Measurements from ENCODE around the gene CD8B. TPM values are rescaled to one million over a fixed set of nuclear protein-coding genes. Genes with fewer than 3 reads are reported as not detected.
A peak's percentile ranks its signal among the peaks of the same experiment; 100 is the strongest.

Gene CD8B
- total RNA-seq, 8 experiments from 2014 or later: 0.25 to 0.43 TPM; not detected in 6

GRCh38 chr2:86808315-86809161 is 53.1 kb downstream of the CD8B start:
- in situ Hi-C loops (cut with MboI; ENCODE audit: low pct_unique_long_range_greater_than_20kb in 2 of 9, low sequenced_read_pairs in 9 of 9, unreplicated experiment in 9 of 9): no loop called here
- H3K4me1 ChIP-seq (replicated peaks in 1 of 2): peaks cover 0 to 5% of the 10 kb centered on the region in 2 donors
- 0 to 100% (median 14%) methylated on average over 1 to 22 of the region's 36 CpGs; no CpG with 5 or more reads in 1 of the 10 experiments for WGBS, 10 experiments
- H3K4me3 ChIP-seq: peak overlapping the region; percentile 40 to 54 (median 45)
- ATAC-seq (replicated peaks in 6 of 8): peak; percentile 77 to 90 (median 84)
- H3K27ac ChIP-seq: peak overlapping the region; percentile 17 to 68

- H3K27ac ChIP-seq: peak overlapping the region; percentile 17 to 68
Observed at GRCh38 chr2:86807468-86808275, 54.0 kb downstream of the CD8B start.

GRCh38 chr2:86807133-86807467 is 54.6 kb downstream of the CD8B start:
- in situ Hi-C loops (cut with MboI; ENCODE audit: low pct_unique_long_range_greater_than_20kb in 2 of 9, low sequenced_read_pairs in 9 of 9, unreplicated experiment in 9 of 9): no loop called here
- WGBS, 10 experiments: 27 to 77% (median 50%) methylated on average over 4 to 11 of the region's 11 CpGs
- no peak for ATAC-seq (replicated peaks in 6 of 8)
- peaks cover 0 to 5% of the 10 kb centered on the region in 2 donors for H3K4me1 ChIP-seq (replicated peaks in 1 of 2)
- H3K4me3 ChIP-seq: peak overlapping the region; percentile 40 to 54 (median 45)
- no peak overlapping the region for H3K27ac ChIP-seq

More at GRCh38 chr2:86807468-86808275, 54.0 kb downstream of the CD8B start:
- Histone ChIP-seq H3K4me1 (replicated peaks in 1 of 2) (peaks cover 0 to 5% of the 10 kb centered on the region in 2 donors), H3K4me3 (peak overlapping the region; percentile 40 to 54 (median 45))
- peak; percentile 61 to 85 (median 79) for ATAC-seq (replicated peaks in 6 of 8)
- in situ Hi-C loops (cut with MboI; ENCODE audit: low pct_unique_long_range_greater_than_20kb in 2 of 9, low sequenced_read_pairs in 9 of 9, unreplicated experiment in 9 of 9): no loop called here
- WGBS, 10 experiments: 0 to 11% (median 8%) methylated on average over 1 to 7 of the region's 51 CpGs; no CpG with 5 or more reads in 6 of the 10 experiments

- 58 to 100% (median 80%) methylated on average over 4 to 14 of the region's 21 CpGs for WGBS, 10 experiments
- no peak overlapping the region for H3K4me3 ChIP-seq
- peaks cover 0 to 5% of the 10 kb centered on the region in 2 donors for H3K4me1 ChIP-seq (replicated peaks in 1 of 2)
- no peak overlapping the region for H3K27ac ChIP-seq
- no peak for ATAC-seq (replicated peaks in 6 of 8)
- in situ Hi-C loops (cut with MboI; ENCODE audit: low pct_unique_long_range_greater_than_20kb in 2 of 9, low sequenced_read_pairs in 9 of 9, unreplicated experiment in 9 of 9): no loop called here
Observed at GRCh38 chr2:86806059-86806857, 55.4 kb downstream of the CD8B start.

- Histone ChIP-seq H3K4me1 (replicated peaks in 1 of 2) (no peaks in the 10 kb centered on the region), H3K27ac (no peak overlapping the region), H3K4me3 (no peak overlapping the region)
- no peak for ATAC-seq (replicated peaks in 6 of 8)
- 60 to 80% (median 65%) methylated on average over 1 to 2 of the region's 2 CpGs; no CpG with 5 or more reads in 6 of the 10 experiments for WGBS, 10 experiments
- in situ Hi-C loops (cut with MboI; ENCODE audit: low pct_unique_long_range_greater_than_20kb in 2 of 9, low sequenced_read_pairs in 9 of 9, unreplicated experiment in 9 of 9): no loop called here
Observed at GRCh38 chr2:86800856-86801567, 60.7 kb downstream of the CD8B start.

- no peak for ATAC-seq (replicated peaks in 6 of 8)
- no peak overlapping the region for H3K4me3 ChIP-seq
- no peak overlapping the region for H3K27ac ChIP-seq
- WGBS, 10 experiments: 20 to 100% (median 94%) methylated on average over 1 to 2 of the region's 2 CpGs; no CpG with 5 or more reads in 1 of the 10 experiments
- H3K4me1 ChIP-seq (replicated peaks in 1 of 2): peaks cover 0 to 8% of the 10 kb centered on the region in 2 donors
- in situ Hi-C loops (cut with MboI; ENCODE audit: low pct_unique_long_range_greater_than_20kb in 2 of 9, low sequenced_read_pairs in 9 of 9, unreplicated experiment in 9 of 9): no loop called here
Observed at GRCh38 chr2:86794861-86795260, 66.8 kb downstream of the CD8B start.

- no peak for ATAC-seq (replicated peaks in 6 of 8)
- in situ Hi-C loops (cut with MboI; ENCODE audit: low pct_unique_long_range_greater_than_20kb in 2 of 9, low sequenced_read_pairs in 9 of 9, unreplicated experiment in 9 of 9): no loop called here
- Histone ChIP-seq H3K4me1 (replicated peaks in 1 of 2) (peaks cover 0 to 15% of the 10 kb centered on the region in 2 donors), H3K27ac (no peak overlapping the region), H3K4me3 (no peak overlapping the region)
- WGBS, 10 experiments: 0 to 92% (median 70%) methylated on average over 1 to 2 of the region's 4 CpGs; no CpG with 5 or more reads in 5 of the 10 experiments
Observed at GRCh38 chr2:86793752-86794151, 67.9 kb downstream of the CD8B start.

- Histone ChIP-seq H3K27ac (no peak overlapping the region), H3K4me1 (replicated peaks in 1 of 2) (peaks cover 0 to 15% of the 10 kb centered on the region in 2 donors), H3K4me3 (no peak overlapping the region)
- peak in 5 of 8 experiments; percentile 40 to 60 (median 57) for ATAC-seq (replicated peaks in 6 of 8)
- WGBS, 10 experiments: 0 to 47% (median 25%) methylated on average over 1 to 6 of the region's 7 CpGs; no CpG with 5 or more reads in 3 of the 10 experiments
- in situ Hi-C loops (cut with MboI; ENCODE audit: low pct_unique_long_range_greater_than_20kb in 2 of 9, low sequenced_read_pairs in 9 of 9, unreplicated experiment in 9 of 9): no loop called here
Observed at GRCh38 chr2:86791573-86791972, 70.1 kb downstream of the CD8B start.

- peak within 1 kb of the TSS in 3 of 5 donors; percentile 9 to 19 (median 12) for H3K4me3 ChIP-seq
- in situ Hi-C loops (cut with MboI; ENCODE audit: low pct_unique_long_range_greater_than_20kb in 2 of 9, low sequenced_read_pairs in 9 of 9, unreplicated experiment in 9 of 9): no loop called here
- WGBS, 10 experiments: 0 to 60% (median 12%) methylated on average over 1 to 9 of the region's 57 CpGs; no CpG with 5 or more reads in 3 of the 10 experiments
- ATAC-seq (replicated peaks in 6 of 8): peak; percentile 47 to 82 (median 64)
- H3K27ac ChIP-seq: no peak within 1 kb of the TSS
- peaks cover 0 to 15% of the 10 kb centered on the region in 2 donors for H3K4me1 ChIP-seq (replicated peaks in 1 of 2)
Observed at GRCh38 chr2:86790676-86791572, 70.8 kb downstream of the CD8B start, which contains the start of gene CD8A. Gene CD8A, minus strand, starts transcription at chr2:86790913. Its CDS starts 88 bp downstream, at chr2:86790825.

GRCh38 chr2:86790134-86790675 is 71.5 kb downstream of the CD8B start:
- ATAC-seq (replicated peaks in 6 of 8): peak in 5 of 8 experiments; percentile 14 to 47 (median 29)
- H3K4me1 ChIP-seq (replicated peaks in 1 of 2): peaks cover 0 to 15% of the 10 kb centered on the region in 2 donors
- 5 to 37% (median 20%) methylated on average over 1 to 8 of the region's 40 CpGs; no CpG with 5 or more reads in 5 of the 10 experiments for WGBS, 10 experiments
- H3K4me3 ChIP-seq: peak overlapping the region in 2 of 5 donors; percentile 12 to 19
- in situ Hi-C loops (cut with MboI; ENCODE audit: low pct_unique_long_range_greater_than_20kb in 2 of 9, low sequenced_read_pairs in 9 of 9, unreplicated experiment in 9 of 9): no loop called here
- H3K27ac ChIP-seq: no peak overlapping the region

- peak overlapping the region in 1 of 5 donors; percentile 4 for H3K4me3 ChIP-seq
- no peak overlapping the region for H3K27ac ChIP-seq
- ATAC-seq (replicated peaks in 6 of 8): peak in 1 of 8 experiments; percentile 11
- in situ Hi-C loops (cut with MboI; ENCODE audit: low pct_unique_long_range_greater_than_20kb in 2 of 9, low sequenced_read_pairs in 9 of 9, unreplicated experiment in 9 of 9): no loop called here
- WGBS, 10 experiments: 0 to 12% (median 2%) methylated on average over 1 to 6 of the region's 40 CpGs; no CpG with 5 or more reads in 6 of the 10 experiments
- peaks cover 0 to 15% of the 10 kb centered on the region in 2 donors for H3K4me1 ChIP-seq (replicated peaks in 1 of 2)
Observed at GRCh38 chr2:86789687-86790133, 72.0 kb downstream of the CD8B start.
